Naive thymus-derived CD4-positive, alpha-beta T cell (primary cell): ENCODE results near the gene TBC1D5. TPM values are rescaled to one million over a fixed set of nuclear protein-coding genes. Genes with fewer than 3 reads are reported as not detected.

ENCODE experiments used
- ATAC-seq: fragments of 150-1000 bp; cut with Tn5 transposase; 2 replicates; pipeline ENCODE4 v1.10.0; 2021; ENCODE audit warnings: mild to moderate bottlenecking, moderate library complexity
- CTCF ChIA-PET: fragments of 350-600 bp; sonication (Branson Sonifier 250); formaldehyde crosslinking; loops from one replicate; lab custom pipeline; 2021; ENCODE audit warnings: antibody characterized with exemption; lab: Charles Lee
- POLR2A ChIA-PET: fragments of 350-600 bp; sonication (Branson Sonifier 250); formaldehyde crosslinking; loops from one replicate; lab custom pipeline; 2021; ENCODE audit warnings: antibody characterized with exemption, inconsistent platforms; lab: Charles Lee
- DNase-seq, 9 donors: peaks; one replicate each; pipeline versions ENCODE4 v3.0.0 to v3.0.0-alpha.2; 2020 to 2022; ENCODE audit warnings: mixed read lengths in 1 of 9
- H3K27ac ChIP-seq: one replicate; pipeline ENCODE4 v1.7.0; 2013; ENCODE audit warnings: mild to moderate bottlenecking, low read depth, low read length, moderate library complexity
- H3K27me3 ChIP-seq, 2 donors: one replicate each; pipeline ENCODE4 v1.7.0; 2013; ENCODE audit warnings: low read length in 2 of 2, mild to moderate bottlenecking in 2 of 2, moderate library complexity in 2 of 2; ENCODE audit not compliant: control insufficient read depth in 2 of 2, insufficient read depth in 2 of 2
- H3K36me3 ChIP-seq, 3 experiments: 1 replicate in 2 of 3; 2 replicates in 1 of 3; pipeline ENCODE4 v1.7.0; 2013; ENCODE audit warnings: low read length in 3 of 3, mild to moderate bottlenecking in 3 of 3, moderate library complexity in 1 of 3; ENCODE audit not compliant: insufficient read depth in 3 of 3, control insufficient read depth in 2 of 3
- H3K4me1 ChIP-seq, 2 donors: one replicate each; pipeline ENCODE4 v1.7.0; 2013; ENCODE audit warnings: low read length in 2 of 2, mild to moderate bottlenecking in 2 of 2, moderate library complexity in 1 of 2; ENCODE audit not compliant: control insufficient read depth in 2 of 2, insufficient read depth in 2 of 2
- H3K4me3 ChIP-seq: 2 replicates; pipeline ENCODE4 v1.7.0; 2013; ENCODE audit warnings: mild to moderate bottlenecking, low read length
- H3K9me3 ChIP-seq, 3 experiments: 1 replicate in 2 of 3; 2 replicates in 1 of 3; pipeline ENCODE4 v1.7.0; 2013; ENCODE audit warnings: low read length in 3 of 3; ENCODE audit not compliant: control insufficient read depth in 2 of 3
- H3K27ac Mint-ChIP-seq, 9 donors: one replicate each; pipeline ENCODE4 v1.8.0; 2020 to 2022; ENCODE audit warnings: mixed read lengths in 9 of 9, mild to moderate bottlenecking in 8 of 9, moderate library complexity in 5 of 9, inconsistent platforms in 2 of 9
- H3K27me3 Mint-ChIP-seq, 5 donors: one replicate each; pipeline ENCODE4 v1.8.0; 2021 to 2022; ENCODE audit warnings: mixed read lengths in 5 of 5, mild to moderate bottlenecking in 1 of 5
- H3K36me3 Mint-ChIP-seq, 5 donors: one replicate each; pipeline ENCODE4 v1.8.0; 2020 to 2022; ENCODE audit warnings: mixed read lengths in 5 of 5, mild to moderate bottlenecking in 3 of 5, inconsistent platforms in 1 of 5
- H3K4me1 Mint-ChIP-seq, 7 donors: one replicate each; pipeline ENCODE4 v1.8.0; 2020 to 2022; ENCODE audit warnings: mixed read lengths in 7 of 7, mild to moderate bottlenecking in 3 of 7, inconsistent platforms in 1 of 7
- H3K4me3 Mint-ChIP-seq, 10 donors: one replicate each; pipeline ENCODE4 v1.8.0; 2020 to 2022; ENCODE audit warnings: mild to moderate bottlenecking in 10 of 10, mixed read lengths in 10 of 10, moderate library complexity in 6 of 10, inconsistent platforms in 2 of 10
- H3K9me3 Mint-ChIP-seq, 11 donors: one replicate each; pipeline ENCODE4 v1.8.0; 2020 to 2022; ENCODE audit warnings: mixed read lengths in 11 of 11, mild to moderate bottlenecking in 4 of 11, inconsistent platforms in 1 of 11, moderate library complexity in 1 of 11
- intact Hi-C, 2 donors: fragments of 100-400 bp; cut with micrococcal nuclease; formaldehyde crosslinking; loops; one replicate each; pipeline ENCODE4 v1.15.1; 2023
- polyA plus RNA-seq, 2 donors: library from polyadenylated mRNA; unstranded; fragments of 300-500 nt; fragmentation: Illumina TruSeq; gene quantifications; one replicate each; pipeline ENCODE4 v1.2.3, GENCODE V29; 2021
- total RNA-seq, 6 experiments: library from RNA in 5 of 6; stranded (reverse) in 5 of 6; gene quantifications; 1 replicate in 5 of 6; 2 replicates in 1 of 6; pipeline ENCODE4 v1.2.3 and lab custom pipeline; 2021 to 2026

The TBC1D5 gene
- total and polyA plus RNA-seq, 7 experiments from 2014 or later = 30.5 to 54.0 (median 37.4) TPM

- Mint-ChIP-seq H3K9me3 (peaks cover 0 to 6% (median 0%) of the 10 kb centered on the region in 11 donors), H3K27ac (peak overlapping the region in 1 of 9 donors; percentile 51), H3K27me3 (no peaks in the 10 kb centered on the region), H3K36me3 (peaks cover 0 to 14% (median 6%) of the 10 kb centered on the region in 5 donors), H3K4me3 (no peak overlapping the region), H3K4me1 (no peaks in the 10 kb centered on the region)
- H3K9me3 ChIP-seq = no peaks in the 10 kb centered on the region
- no peaks in the 10 kb centered on the region for H3K27me3 ChIP-seq
- ATAC-seq (peak; percentile 69), DNase-seq (peak in 6 of 9 donors; percentile 21 to 53 (median 41))
- no peak overlapping the region for H3K27ac ChIP-seq
- ChIA-PET POLR2A (no interaction called here), CTCF (interaction anchor here (1.0 to 4.1 kb wide), 9 partner anchors 30 to 816 kb away, joined by 3 to 22 read pairs (median 5); no protein-coding TSS in a partner anchor)
- H3K36me3 ChIP-seq = no peaks in the 10 kb centered on the region
- intact Hi-C loops = loop anchor here (1.0 to 10.0 kb wide), 6 partner anchors 154 to 1575 kb away; partner anchors contain the start of genes DPH3 (in 1 of the 2) and OXNAD1 (in 1 of the 2)
- H3K4me1 ChIP-seq = no peaks in the 10 kb centered on the region
- no peak overlapping the region for H3K4me3 ChIP-seq
Observed at GRCh38 chr3:17412950-17413530, 329.4 kb downstream of the TBC1D5 start.

- no peaks in the 10 kb centered on the region for H3K4me1 ChIP-seq
- DNase-seq = no peak
- no peaks in the 10 kb centered on the region for H3K27me3 ChIP-seq
- no peaks in the 10 kb centered on the region for H3K9me3 ChIP-seq
- intact Hi-C loops = loop anchor here (5.0 to 10.0 kb wide), 2 partner anchors 431 to 1147 kb away; partner anchors contain the start of genes DPH3 (in 1 of the 2) and OXNAD1 (in 1 of the 2)
- H3K27me3 Mint-ChIP-seq = no peaks in the 10 kb centered on the region
- H3K36me3 Mint-ChIP-seq = peaks cover 0 to 10% (median 6%) of the 10 kb centered on the region in 5 donors
- ChIA-PET POLR2A (no interaction called here), CTCF (no interaction called here)
- H3K9me3 Mint-ChIP-seq = peaks cover 0 to 6% (median 0%) of the 10 kb centered on the region in 11 donors
- no peak overlapping the region for H3K4me3 Mint-ChIP-seq
- no peaks in the 10 kb centered on the region for H3K36me3 ChIP-seq
- H3K27ac Mint-ChIP-seq = no peak overlapping the region
- no peak for ATAC-seq
- no peak overlapping the region for H3K27ac ChIP-seq
- no peaks in the 10 kb centered on the region for H3K4me1 Mint-ChIP-seq
- H3K4me3 ChIP-seq = no peak overlapping the region
Observed at GRCh38 chr3:17411157-17411877, 331.1 kb downstream of the TBC1D5 start.

GRCh38 chr3:17407576-17407975, 334.9 kb downstream of the TBC1D5 start:
- H3K4me3 ChIP-seq = no peak overlapping the region
- Mint-ChIP-seq H3K9me3 (no peaks in the 10 kb centered on the region), H3K4me3 (no peak overlapping the region), H3K27me3 (no peaks in the 10 kb centered on the region), H3K4me1 (no peaks in the 10 kb centered on the region), H3K27ac (no peak overlapping the region), H3K36me3 (peaks cover 0 to 19% (median 8%) of the 10 kb centered on the region in 5 donors)
- peaks cover 0 to 6% (median 0%) of the 10 kb centered on the region in 3 experiments for H3K36me3 ChIP-seq
- CTCF ChIA-PET = interaction anchor here (0.7 kb wide), 1 partner anchor 1571 kb away, joined by 4 read pairs; no protein-coding TSS in a partner anchor
- H3K27me3 ChIP-seq = no peaks in the 10 kb centered on the region
- POLR2A ChIA-PET = no interaction called here
- H3K9me3 ChIP-seq = no peaks in the 10 kb centered on the region
- H3K4me1 ChIP-seq = no peaks in the 10 kb centered on the region
- no peak for DNase-seq
- intact Hi-C loops = no loop called here
- H3K27ac ChIP-seq = no peak overlapping the region
- ATAC-seq = no peak

- Mint-ChIP-seq H3K9me3 (no peaks in the 10 kb centered on the region), H3K36me3 (peaks cover 0 to 36% (median 8%) of the 10 kb centered on the region in 5 donors), H3K4me1 (no peaks in the 10 kb centered on the region), H3K27ac (no peak overlapping the region), H3K4me3 (no peak overlapping the region), H3K27me3 (no peaks in the 10 kb centered on the region)
- intact Hi-C loops = no loop called here
- no peak overlapping the region for H3K27ac ChIP-seq
- ATAC-seq (no peak), DNase-seq (no peak)
- no peaks in the 10 kb centered on the region for H3K4me1 ChIP-seq
- H3K36me3 ChIP-seq = peaks cover 0 to 6% (median 0%) of the 10 kb centered on the region in 3 experiments
- ChIA-PET POLR2A (interaction anchor here (0.6 kb wide), 1 partner anchor 121 kb away, joined by 4 read pairs; no protein-coding TSS in a partner anchor), CTCF (no interaction called here)
- H3K9me3 ChIP-seq = no peaks in the 10 kb centered on the region
- H3K27me3 ChIP-seq = no peaks in the 10 kb centered on the region
- H3K4me3 ChIP-seq = no peak overlapping the region
Observed at GRCh38 chr3:17404548-17404947, 337.9 kb downstream of the TBC1D5 start.

- Histone ChIP-seq H3K27me3 (no peaks in the 10 kb centered on the region), H3K9me3 (no peaks in the 10 kb centered on the region), H3K36me3 (peaks cover 0 to 9% (median 0%) of the 10 kb centered on the region in 3 experiments), H3K27ac (no peak overlapping the region), H3K4me3 (no peak overlapping the region), H3K4me1 (no peaks in the 10 kb centered on the region)
- ChIA-PET POLR2A (no interaction called here), CTCF (no interaction called here)
- H3K4me1 Mint-ChIP-seq = no peaks in the 10 kb centered on the region
- no peak for ATAC-seq
- H3K4me3 Mint-ChIP-seq = no peak overlapping the region
- H3K9me3 Mint-ChIP-seq = no peaks in the 10 kb centered on the region
- intact Hi-C loops = no loop called here
- DNase-seq = no peak
- peaks cover 0 to 37% (median 12%) of the 10 kb centered on the region in 5 donors for H3K36me3 Mint-ChIP-seq
- H3K27me3 Mint-ChIP-seq = no peaks in the 10 kb centered on the region
- H3K27ac Mint-ChIP-seq = no peak overlapping the region
Observed at GRCh38 chr3:17402442-17402841, 340.0 kb downstream of the TBC1D5 start.

- CTCF ChIA-PET = no interaction called here
- peaks cover 0 to 9% (median 0%) of the 10 kb centered on the region in 3 experiments for H3K36me3 ChIP-seq
- H3K4me1 ChIP-seq = no peaks in the 10 kb centered on the region
- Mint-ChIP-seq H3K36me3 (peaks cover 0 to 42% (median 13%) of the 10 kb centered on the region in 5 donors), H3K27me3 (no peaks in the 10 kb centered on the region), H3K9me3 (no peaks in the 10 kb centered on the region), H3K27ac (no peak overlapping the region), H3K4me3 (no peak overlapping the region), H3K4me1 (no peaks in the 10 kb centered on the region)
- no peaks in the 10 kb centered on the region for H3K9me3 ChIP-seq
- intact Hi-C loops = no loop called here
- H3K27me3 ChIP-seq = no peaks in the 10 kb centered on the region
- H3K4me3 ChIP-seq = no peak overlapping the region
- POLR2A ChIA-PET = no interaction called here
- no peak for DNase-seq
- ATAC-seq = no peak
- no peak overlapping the region for H3K27ac ChIP-seq
Observed at GRCh38 chr3:17401912-17402311, 340.5 kb downstream of the TBC1D5 start.
